NCI-H226 (cell line): ENCODE data around the gene SEMA6A.
A peak's percentile ranks its signal among the peaks of the same experiment; 100 is the strongest.

Experiments used
- DNase-seq: peaks from one replicate; pipeline ENCODE4 v3.0.0-alpha.2; 2015

SEMA6A gene

GRCh38 chr5:116428966-116429365 is 145.7 kb downstream of the SEMA6A start:
- no peak for DNase-seq

GRCh38 chr5:116428413-116428812 is 146.2 kb downstream of the SEMA6A start:
- DNase-seq = no peak

GRCh38 chr5:116424951-116425350 is 149.7 kb downstream of the SEMA6A start:
- DNase-seq = no peak

DNA sequence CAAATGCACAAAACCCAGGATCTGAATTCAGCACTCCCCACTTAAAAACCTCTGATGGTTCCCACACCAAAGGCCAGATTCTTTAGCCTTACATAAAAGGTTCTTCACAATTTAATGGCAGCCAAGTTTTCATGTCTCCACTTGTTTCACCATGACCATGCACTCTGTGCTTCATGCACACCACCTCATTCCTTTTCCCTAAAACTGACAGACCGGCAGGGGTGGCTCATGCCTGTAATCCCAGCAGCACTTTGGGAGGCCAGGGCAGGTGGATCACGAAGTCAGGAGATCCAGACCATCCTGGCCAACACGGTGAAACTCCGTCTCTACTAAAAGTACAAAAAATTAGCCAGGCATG is 150.4 kb downstream of the SEMA6A start:
- no peak for DNase-seq

GRCh38 chr5:116423587-116424257 is 150.9 kb downstream of the SEMA6A start:
- no peak for DNase-seq

- peak; percentile 40 for DNase-seq
Measured at GRCh38 chr5:116423141-116423540, 151.5 kb downstream of the SEMA6A start.

DNA sequence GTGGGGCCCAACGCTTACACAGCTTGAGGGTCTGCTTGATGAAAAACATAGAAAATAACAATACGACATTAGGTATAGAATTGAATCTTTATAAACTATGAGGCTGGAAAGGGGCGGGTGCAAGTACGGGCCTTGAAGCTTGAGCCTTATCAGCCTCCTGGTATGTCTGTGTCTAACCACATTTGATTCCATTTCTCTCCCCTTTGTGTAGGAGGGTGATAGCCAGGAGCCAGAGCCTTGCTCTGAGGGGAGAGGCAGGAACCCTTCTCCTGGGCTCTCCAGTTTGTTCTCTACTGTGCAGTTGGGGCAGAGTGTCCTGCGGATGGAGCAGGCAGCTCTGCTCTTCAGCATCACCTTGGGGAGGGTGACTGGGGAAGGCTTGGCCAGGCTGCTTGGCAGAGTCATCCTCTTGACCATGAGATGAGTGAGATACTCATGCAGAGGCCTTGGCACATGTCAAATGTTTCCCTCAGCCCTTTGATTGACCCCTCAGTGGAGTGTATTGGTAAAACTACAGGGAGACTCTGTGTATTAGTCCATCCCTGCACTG is 153.5 kb downstream of the SEMA6A start:
- DNase-seq = peak; percentile 56

- DNase-seq = no peak
Measured at GRCh38 chr5:116420540-116420939, 154.1 kb downstream of the SEMA6A start.

DNA sequence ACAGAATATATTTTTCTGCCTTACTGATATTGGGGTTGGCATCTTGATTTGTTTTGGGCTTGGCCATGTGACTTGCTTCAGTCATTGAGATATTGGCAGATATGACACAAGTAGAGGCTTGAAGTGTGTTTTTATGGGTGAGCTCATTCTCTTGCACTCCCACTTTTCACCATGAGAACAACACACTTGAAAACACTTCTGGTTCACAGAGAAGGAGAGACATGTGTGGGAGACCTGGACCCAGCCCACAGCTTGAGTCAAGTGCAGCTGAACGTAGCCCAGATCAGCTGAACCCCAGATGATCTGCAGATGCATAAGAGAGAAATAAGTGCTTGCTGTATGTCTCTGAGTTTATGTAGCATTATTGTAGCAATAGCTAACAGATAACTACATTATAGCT is 155.4 kb downstream of the SEMA6A start:
- DNase-seq = no peak

DNA sequence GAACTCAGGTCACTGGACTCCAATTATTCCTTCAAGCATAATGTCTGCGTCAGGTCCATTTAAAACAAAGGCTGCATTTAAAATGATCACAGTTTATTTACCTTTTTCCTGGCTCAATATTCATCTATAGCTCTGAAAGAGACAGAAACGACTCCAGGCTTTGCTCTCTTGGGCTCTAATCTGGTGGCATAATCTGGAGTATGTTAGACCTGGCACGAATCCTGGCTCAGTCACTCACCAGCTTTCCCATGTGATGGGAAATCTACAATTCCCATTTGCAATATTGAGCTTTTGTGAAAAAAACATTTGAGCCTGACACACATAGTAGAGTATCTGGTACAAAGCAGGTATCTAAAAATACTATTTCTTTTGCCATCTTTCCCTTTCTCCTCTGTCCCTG is 155.8 kb downstream of the SEMA6A start:
- no peak for DNase-seq

GRCh38 chr5:116418016-116418415 is 156.6 kb downstream of the SEMA6A start:
- no peak for DNase-seq

GRCh38 chr5:116415989-116416388 is 158.6 kb downstream of the SEMA6A start:
- no peak for DNase-seq

- no peak for DNase-seq
Measured at GRCh38 chr5:116415182-116415581, 159.4 kb downstream of the SEMA6A start.

DNA sequence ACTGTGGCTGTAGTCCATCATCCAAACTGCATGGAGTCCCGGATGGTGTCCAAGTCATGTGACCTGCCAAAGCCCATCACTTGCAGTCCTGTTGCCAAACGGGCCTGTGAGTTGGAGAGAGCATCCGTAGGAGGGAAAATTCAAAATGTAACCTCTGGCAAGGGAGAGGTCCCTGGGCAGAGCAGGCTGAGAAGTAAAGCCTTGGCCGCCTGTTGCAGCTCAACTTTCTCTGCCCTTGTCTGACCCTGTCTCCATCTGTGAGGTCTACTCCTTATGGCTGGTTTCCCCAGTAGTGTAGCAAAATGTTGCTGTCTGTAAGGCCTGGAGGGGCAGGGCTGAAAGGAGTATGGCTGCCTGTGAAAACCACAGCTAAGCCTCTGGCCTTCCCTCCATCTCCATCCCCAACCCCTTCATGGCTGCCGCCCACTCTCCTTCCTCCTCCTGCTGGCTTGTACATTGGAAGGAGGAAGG is 163.5 kb downstream of the SEMA6A start:
- no peak for DNase-seq

DNA sequence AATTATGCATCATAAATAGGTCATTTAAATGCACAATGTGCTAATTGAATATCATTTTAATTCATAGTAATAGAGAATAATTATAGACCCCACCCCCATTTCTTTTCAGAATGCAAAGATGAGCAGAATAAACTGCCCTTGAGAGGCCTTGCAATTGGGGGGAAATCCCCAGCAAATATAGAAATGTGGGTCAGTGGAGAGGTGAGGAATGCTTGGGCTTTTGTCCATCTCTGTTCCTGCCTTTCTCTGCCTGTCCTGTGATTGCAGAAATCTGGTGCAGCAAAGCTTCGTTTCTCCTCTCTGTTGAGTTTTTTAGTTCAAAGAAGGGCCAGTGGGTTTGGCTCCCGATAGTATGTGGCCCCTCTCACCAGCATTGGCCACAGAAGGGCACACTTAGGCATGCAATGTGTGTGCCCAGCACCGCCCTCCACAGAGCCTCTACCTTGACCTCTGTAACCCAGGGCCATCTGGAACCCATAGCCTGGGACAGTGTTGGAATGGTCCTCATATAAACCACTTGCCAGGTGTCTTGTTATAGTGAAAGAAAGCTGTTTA is 164.2 kb downstream of the SEMA6A start:
- DNase-seq = no peak

GRCh38 chr5:116409591-116410296 is 164.9 kb downstream of the SEMA6A start:
- no peak for DNase-seq

DNA sequence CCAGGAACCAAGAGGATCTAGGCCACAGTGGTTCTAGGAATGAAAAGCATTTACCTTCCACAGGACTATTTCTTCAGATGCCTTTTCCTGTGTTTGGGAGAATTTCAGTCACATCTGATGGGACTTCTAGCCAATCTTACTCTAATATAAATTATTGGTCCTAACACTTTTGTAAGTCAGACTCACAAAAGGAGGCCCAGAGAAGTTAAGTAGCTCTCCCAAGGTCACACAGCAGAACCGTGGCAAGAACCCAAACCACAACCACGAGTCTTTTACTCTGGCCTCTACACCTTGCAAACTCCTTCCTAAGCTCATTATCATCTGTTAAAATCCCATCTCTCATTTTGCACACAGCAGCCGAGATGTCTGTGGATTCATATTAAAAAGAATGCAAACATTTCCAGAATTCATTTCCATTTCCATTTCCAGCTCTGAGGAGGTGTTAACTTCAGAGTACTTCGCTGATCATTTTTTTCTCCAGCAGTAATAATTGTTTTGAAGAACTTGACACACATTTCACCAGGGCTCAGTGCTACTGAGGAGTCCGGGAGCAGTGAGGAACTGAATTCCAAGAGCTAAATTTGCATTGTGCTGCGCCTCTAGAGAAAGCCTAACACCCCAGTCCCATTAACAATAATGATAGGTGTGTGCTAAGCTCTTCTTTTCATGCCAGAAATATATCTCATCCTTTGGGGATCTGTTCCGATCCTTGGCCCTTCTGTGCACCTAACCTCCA is 168.1 kb downstream of the SEMA6A start:
- DNase-seq = no peak

GRCh38 chr5:116404792-116405191 is 169.8 kb downstream of the SEMA6A start:
- DNase-seq = no peak

DNA sequence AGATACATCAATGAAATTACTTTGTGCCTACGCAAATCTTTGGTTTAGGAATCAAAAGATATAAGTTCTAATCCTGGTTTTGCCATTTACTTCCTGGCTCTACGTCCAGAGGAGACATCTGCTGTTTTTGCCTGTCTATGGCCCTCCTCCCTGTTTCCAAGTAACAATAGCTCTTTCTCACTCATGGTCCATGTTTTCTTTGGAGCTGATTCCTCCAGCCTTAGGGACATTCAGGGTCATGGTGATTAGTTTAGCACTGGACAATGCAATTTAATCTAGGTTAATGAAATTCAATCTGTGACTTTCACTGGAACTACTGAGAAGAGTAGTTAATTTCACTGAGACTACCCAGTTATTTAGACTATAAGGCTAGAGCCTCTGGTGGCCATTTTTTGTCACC is 170.6 kb downstream of the SEMA6A start:
- no peak for DNase-seq

DNA sequence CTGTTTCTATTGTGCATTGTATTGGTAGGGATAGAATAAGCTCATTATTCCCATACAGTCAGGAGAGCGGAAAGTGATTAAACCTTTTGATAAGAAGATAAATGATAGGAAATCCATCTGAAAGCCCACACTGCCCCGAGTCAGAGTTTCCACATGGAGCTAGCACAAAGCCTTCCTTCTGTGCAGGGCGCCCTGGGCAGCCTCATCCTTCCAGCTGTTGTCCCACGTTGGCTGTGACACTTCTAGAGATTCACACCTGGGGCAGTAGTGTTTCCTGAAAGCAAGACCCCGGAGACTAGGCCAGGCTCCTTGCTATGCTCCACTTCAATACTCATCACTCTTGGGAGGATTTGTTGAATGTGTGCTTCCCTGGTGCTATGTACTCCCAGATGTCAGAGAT is 172.4 kb downstream of the SEMA6A start:
- no peak for DNase-seq

DNA sequence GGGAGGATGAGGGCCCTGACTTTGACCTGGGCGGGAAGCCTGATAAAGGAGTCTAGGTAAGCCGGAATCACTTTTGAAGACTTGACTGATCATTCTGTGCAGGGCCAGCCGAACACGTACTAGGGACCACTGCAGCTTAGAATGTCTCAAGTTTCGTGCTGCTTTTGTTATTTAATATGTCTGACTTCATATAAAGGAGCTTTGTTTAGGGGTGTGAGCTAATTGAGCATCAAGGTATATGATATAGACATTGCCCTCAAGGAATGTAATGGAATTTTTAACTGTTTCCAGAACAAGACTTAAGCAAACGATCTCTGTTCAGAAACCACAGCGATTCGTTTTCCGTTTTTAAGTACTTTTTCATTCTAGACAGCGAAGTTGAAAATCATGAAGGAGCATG is 173.0 kb downstream of the SEMA6A start:
- DNase-seq = no peak

GRCh38 chr5:116396476-116397099 is 178.0 kb downstream of the SEMA6A start:
- DNase-seq = no peak

GRCh38 chr5:116395631-116396203 is 178.9 kb downstream of the SEMA6A start:
- no peak for DNase-seq
